WTC11 (cell line): Measurements from ENCODE around the gene ALG5. TPM values are rescaled to one million over a fixed set of nuclear protein-coding genes. Genes with fewer than 3 reads are reported as not detected.
A peak's percentile ranks its signal among the peaks of the same experiment; 100 is the strongest.

ENCODE experiments used
- ATAC-seq: fragments of 200-7000 bp; cut with Tn5 transposase; 2 replicates; pipeline ENCODE4 v1.10.0; 2021; ENCODE audit warnings: mild to moderate bottlenecking, moderate library complexity
- CTCF ChIA-PET: fragments of 300-600 bp; sonication (Branson Sonifier 250); formaldehyde crosslinking; loops from one replicate; lab custom pipeline; 2021; ENCODE audit warnings: antibody characterized with exemption; lab: Charles Lee
- POLR2A ChIA-PET: fragments of 350-600 bp; sonication (Branson Sonifier 250); formaldehyde crosslinking; loops from one replicate; lab custom pipeline; 2021; ENCODE audit warnings: antibody characterized with exemption; lab: Charles Lee
- DNase-seq: peaks from one replicate; pipeline ENCODE4 v3.0.0; 2021; ENCODE audit warnings: low spot score
- H3K27ac Mint-ChIP-seq: 2 replicates; pipeline ENCODE4 v1.8.0; 2021; ENCODE audit warnings: mixed read lengths
- H3K27me3 Mint-ChIP-seq: 2 replicates; pipeline ENCODE4 v1.8.0; 2021; ENCODE audit warnings: low read depth, mild to moderate bottlenecking, moderate library complexity, mixed read lengths
- H3K36me3 Mint-ChIP-seq: 2 replicates; pipeline ENCODE4 v1.8.0; 2021; ENCODE audit warnings: mixed read lengths
- H3K4me1 Mint-ChIP-seq: 2 replicates; pipeline ENCODE4 v1.8.0; 2022; ENCODE audit warnings: mixed read lengths
- H3K4me3 Mint-ChIP-seq: 2 replicates; pipeline ENCODE4 v1.8.0; 2021; ENCODE audit warnings: mild to moderate bottlenecking, moderate library complexity, mixed read lengths
- H3K9me3 Mint-ChIP-seq: 2 replicates; pipeline ENCODE4 v1.8.0; 2021; ENCODE audit warnings: mixed read lengths
- ATF2 ChIP-seq: sonication (generic); formaldehyde crosslinking; IDR thresholded peaks from 2 replicates; pipeline ENCODE4 v1.8.1; 2022; ENCODE audit warnings: low read depth, missing genetic modification reagents, borderline replicate concordance
- ATF3 ChIP-seq: sonication (generic); formaldehyde crosslinking; conservative IDR thresholded peaks from 2 replicates; pipeline ENCODE4 v1.8.1; 2022; ENCODE audit warnings: mild to moderate bottlenecking, missing genetic modification reagents
- ATF6 ChIP-seq: sonication (generic); formaldehyde crosslinking; IDR thresholded peaks from 2 replicates; pipeline ENCODE4 v1.8.1; 2023; ENCODE audit warnings: mild to moderate bottlenecking, missing genetic modification reagents
- EMX1 ChIP-seq: fragments of 250-450 bp; sonication (Bioruptor Pico); IDR thresholded peaks from 2 replicates; pipeline ENCODE4 v1.8.0; 2021; ENCODE audit warnings: mild to moderate bottlenecking
- FOXJ3 ChIP-seq: sonication (generic); formaldehyde crosslinking; IDR thresholded peaks from 2 replicates; pipeline ENCODE4 v1.9.0; 2021; ENCODE audit warnings: missing genetic modification reagents, mild to moderate bottlenecking, borderline replicate concordance
- MAX ChIP-seq: sonication (generic); formaldehyde crosslinking; IDR thresholded peaks from 2 replicates; pipeline ENCODE4 v1.8.0; 2022; ENCODE audit warnings: mild to moderate bottlenecking, missing genetic modification reagents
- MXD4 ChIP-seq: fragments of 250-450 bp; sonication (Bioruptor Pico); IDR thresholded peaks from 2 replicates; pipeline ENCODE4 v1.8.0; 2021; ENCODE audit warnings: mild to moderate bottlenecking, moderate library complexity, borderline replicate concordance
- NFATC4 ChIP-seq: fragments of 250-450 bp; sonication (Bioruptor Pico); IDR thresholded peaks from 2 replicates; pipeline ENCODE4 v1.9.0; 2021; ENCODE audit warnings: mild to moderate bottlenecking
- PREB ChIP-seq: sonication (generic); formaldehyde crosslinking; IDR thresholded peaks from 2 replicates; pipeline ENCODE4 v1.8.1; 2022; ENCODE audit warnings: mild to moderate bottlenecking, missing genetic modification reagents, moderate library complexity, borderline replicate concordance
- PRRX2 ChIP-seq: fragments of 250-450 bp; sonication (Bioruptor Pico); IDR thresholded peaks from 2 replicates; pipeline ENCODE4 v1.8.0; 2021; ENCODE audit warnings: mild to moderate bottlenecking
- SP1 ChIP-seq: sonication (generic); formaldehyde crosslinking; conservative IDR thresholded peaks from 2 replicates; pipeline ENCODE4 v1.8.1; 2022; ENCODE audit warnings: missing genetic modification reagents
- TEAD4 ChIP-seq: sonication (generic); formaldehyde crosslinking; IDR thresholded peaks from 2 replicates; pipeline ENCODE4 v1.8.0; 2022; ENCODE audit warnings: mild to moderate bottlenecking, missing genetic modification reagents
- TP53 ChIP-seq: sonication (generic); formaldehyde crosslinking; IDR thresholded peaks from 2 replicates; pipeline ENCODE4 v1.8.1; 2023; ENCODE audit warnings: mild to moderate bottlenecking, missing genetic modification reagents
- USF2 ChIP-seq: sonication (generic); formaldehyde crosslinking; IDR thresholded peaks from 2 replicates; pipeline ENCODE4 v1.8.1; 2023; ENCODE audit warnings: mild to moderate bottlenecking, missing genetic modification reagents, moderate library complexity
- ZMAT4 ChIP-seq: fragments of 250-450 bp; sonication (Bioruptor Pico); IDR thresholded peaks from 2 replicates; pipeline ENCODE4 v1.9.0; 2021; ENCODE audit warnings: mild to moderate bottlenecking
- ZNF121 ChIP-seq: sonication (generic); formaldehyde crosslinking; IDR thresholded peaks from 2 replicates; pipeline ENCODE4 v1.8.0; 2023; ENCODE audit warnings: missing genetic modification reagents
- ZNF232 ChIP-seq: sonication (generic); formaldehyde crosslinking; IDR thresholded peaks from 2 replicates; pipeline ENCODE4 v1.8.0; 2022; ENCODE audit warnings: mild to moderate bottlenecking, missing genetic modification reagents
- ZNF263 ChIP-seq: sonication (generic); formaldehyde crosslinking; IDR thresholded peaks from 2 replicates; pipeline ENCODE4 v1.8.1; 2022; ENCODE audit warnings: low read depth, mild to moderate bottlenecking, moderate library complexity, missing genetic modification reagents
- ZNF396 ChIP-seq: fragments of 250-450 bp; sonication (Bioruptor Pico); IDR thresholded peaks from 2 replicates; pipeline ENCODE4 v1.8.0; 2021; ENCODE audit warnings: mild to moderate bottlenecking, moderate library complexity, borderline replicate concordance
- ZNF532 ChIP-seq: fragments of 250-450 bp; sonication (Bioruptor Pico); IDR thresholded peaks from 2 replicates; pipeline ENCODE4 v1.9.0; 2021; ENCODE audit warnings: mild to moderate bottlenecking, borderline replicate concordance
- ZSCAN18 ChIP-seq: fragments of 250-450 bp; sonication (Bioruptor Pico); IDR thresholded peaks from 2 replicates; pipeline ENCODE4 v2.1.2; 2022; ENCODE audit warnings: mild to moderate bottlenecking, moderate library complexity
- total RNA-seq: library from RNA; stranded (reverse); gene quantifications from 3 replicates; pipeline ENCODE4 v1.2.3, GENCODE V29; 2021

ALG5 gene
- total RNA-seq, 1 experiment from 2014 or later, result 18.4 TPM

- no peak for TF ChIP-seq NFATC4 (CRISPR knock-in tag)
- no peak for TF ChIP-seq ATF6
- TF ChIP-seq PRRX2 (CRISPR knock-in tag), result no peak
- TF ChIP-seq ZMAT4 (CRISPR knock-in tag), result no peak
- TF ChIP-seq MAX, result no peak
- no peak for TF ChIP-seq ZNF121 (CRISPR knock-in tag)
- TF ChIP-seq ATF3 (CRISPR knock-in tag), result no peak
- no peak for TF ChIP-seq EMX1 (CRISPR knock-in tag)
- TF ChIP-seq MXD4, result no peak
- no peak for TF ChIP-seq ZSCAN18 (CRISPR knock-in tag)
- TF ChIP-seq ZNF532, result no peak
- H3K4me3 Mint-ChIP-seq, result no peak overlapping the region
- ATAC-seq (no peak), DNase-seq (no peak)
- peaks cover 66% of the 10 kb centered on the region for H3K36me3 Mint-ChIP-seq
- ChIA-PET POLR2A (no interaction called here), CTCF (no interaction called here)
- no peak overlapping the region for H3K27ac Mint-ChIP-seq
- peaks cover 10% of the 10 kb centered on the region for H3K4me1 Mint-ChIP-seq
- no peaks in the 10 kb centered on the region for H3K9me3 Mint-ChIP-seq
- H3K27me3 Mint-ChIP-seq, result no peaks in the 10 kb centered on the region
These were observed 11.9 kb upstream of the ALG5 start for GRCh38 chr13:37011002-37011401.

GRCh38 chr13:37010424-37010823, 11.3 kb upstream of the ALG5 start:
- POLR2A ChIA-PET, result no interaction called here
- Mint-ChIP-seq H3K27ac (peak overlapping the region; percentile 88; the same call in 1 of the 2 replicates), H3K9me3 (no peaks in the 10 kb centered on the region), H3K4me3 (no peak overlapping the region), H3K27me3 (no peaks in the 10 kb centered on the region), H3K36me3 (peaks cover 66% of the 10 kb centered on the region), H3K4me1 (peaks cover 10% of the 10 kb centered on the region)
- CTCF ChIA-PET, result no interaction called here
- ATAC-seq (no peak), DNase-seq (no peak)
- TF ChIP-seq ZNF232 (CRISPR knock-in tag), result no peak

- Mint-ChIP-seq H3K27me3 (no peaks in the 10 kb centered on the region), H3K4me1 (peaks cover 10% of the 10 kb centered on the region), H3K27ac (peak overlapping the region; percentile 33; the same call in 1 of the 2 replicates), H3K36me3 (peaks cover 66% of the 10 kb centered on the region), H3K9me3 (no peaks in the 10 kb centered on the region), H3K4me3 (no peak overlapping the region)
- CTCF ChIA-PET, result no interaction called here
- ATAC-seq (no peak), DNase-seq (no peak)
- POLR2A ChIA-PET, result no interaction called here
- TF ChIP-seq TP53 (CRISPR knock-in tag) (no peak), FOXJ3 (CRISPR knock-in tag) (no peak), PREB (no peak), TEAD4 (CRISPR knock-in tag) (no peak), ATF2 (CRISPR knock-in tag) (no peak), SP1 (CRISPR knock-in tag) (no peak), USF2 (no peak), ZNF263 (CRISPR knock-in tag) (no peak), ZNF396 (no peak)
These were observed 10.6 kb upstream of the ALG5 start for GRCh38 chr13:37009692-37010091.
